Glomerular endothelial cell (primary cell): ENCODE results near the gene AUTS2. TPM values are rescaled to one million over a fixed set of nuclear protein-coding genes. Genes with fewer than 3 reads are reported as not detected.

Experiments
- DNase-seq: peaks from one replicate; pipeline ENCODE4 v3.0.0-alpha.2; 2011; ENCODE audit warnings: low read depth, low spot score; ENCODE audit errors: extremely low read depth
- total RNA-seq: library from RNA; depleted of rRNA; stranded (reverse); fragments of >200 nt; gene quantifications from 2 replicates; pipeline ENCODE4 v1.2.3, GENCODE V29; 2015

Gene AUTS2
- total RNA-seq, 1 donor from 2014 or later = 24.8 TPM

GRCh38 chr7:69683002-69683401 is 84.7 kb downstream of the AUTS2 start:
- DNase-seq = no peak

- no peak for DNase-seq
Observed at GRCh38 chr7:69684369-69685292, 86.4 kb downstream of the AUTS2 start.

GRCh38 chr7:69685293-69685631 is 87.0 kb downstream of the AUTS2 start:
- no peak for DNase-seq

GRCh38 chr7:69686366-69686765 is 88.1 kb downstream of the AUTS2 start:
- DNase-seq = no peak

- no peak for DNase-seq
Observed at GRCh38 chr7:69687739-69688433, 89.6 kb downstream of the AUTS2 start.

- no peak for DNase-seq
Observed at GRCh38 chr7:69690329-69690728, 92.1 kb downstream of the AUTS2 start.

- no peak for DNase-seq
Observed at GRCh38 chr7:69691327-69691726, 93.1 kb downstream of the AUTS2 start.

GRCh38 chr7:69691734-69692133 is 93.5 kb downstream of the AUTS2 start:
- DNase-seq = no peak

- DNase-seq = no peak
Observed at GRCh38 chr7:69692611-69693010, 94.3 kb downstream of the AUTS2 start.

- DNase-seq = no peak
Observed at GRCh38 chr7:69693042-69693441, 94.8 kb downstream of the AUTS2 start.

- no peak for DNase-seq
Observed at GRCh38 chr7:69696054-69696591, 97.8 kb downstream of the AUTS2 start.

GRCh38 chr7:69696686-69697685 is 98.7 kb downstream of the AUTS2 start:
- DNase-seq = no peak

- no peak for DNase-seq
Observed at GRCh38 chr7:69698109-69698825, 100.0 kb downstream of the AUTS2 start.

GRCh38 chr7:69699931-69700330 is 101.7 kb downstream of the AUTS2 start:
- no peak for DNase-seq

- DNase-seq = no peak
Observed at GRCh38 chr7:69700331-69700730, 102.1 kb downstream of the AUTS2 start.

GRCh38 chr7:69701288-69701687 is 103.0 kb downstream of the AUTS2 start:
- DNase-seq = no peak

- no peak for DNase-seq
Observed at GRCh38 chr7:69702357-69702756, 104.1 kb downstream of the AUTS2 start.

GRCh38 chr7:69703099-69703498 is 104.8 kb downstream of the AUTS2 start:
- DNase-seq = no peak

GRCh38 chr7:69706070-69706469 is 107.8 kb downstream of the AUTS2 start:
- no peak for DNase-seq

- DNase-seq = no peak
Observed at GRCh38 chr7:69708857-69709256, 110.6 kb downstream of the AUTS2 start.
